DND-41 (cell line): ENCODE measurements around the gene RPH3AL.

Source experiments
- ATAC-seq: fragments of 200-7000 bp; cut with Tn5 transposase; 3 replicates; pipeline ENCODE4 v1.9.1; 2021; ENCODE audit warnings: low read depth; ENCODE audit not compliant: insufficient read depth
- DNase-seq: peaks from one replicate; pipeline ENCODE4 v3.0.0-alpha.2; 2020
- H2AFZ ChIP-seq: 2 replicates; pipeline ENCODE4 v1.6.0; 2012; ENCODE audit warnings: low read depth, low read length
- H3K27ac ChIP-seq: 2 replicates; pipeline ENCODE4 v1.5.1; 2012; ENCODE audit warnings: low read length, inconsistent platforms
- H3K27me3 ChIP-seq: fragments of 200-600 bp; sonication (generic); 2 replicates; pipeline ENCODE4 v1.6.0; 2012; ENCODE audit warnings: low read length, mild to moderate bottlenecking, inconsistent platforms; ENCODE audit not compliant: insufficient read depth, poor library complexity
- H3K36me3 ChIP-seq: 2 replicates; pipeline ENCODE4 v1.5.1; 2012; ENCODE audit warnings: low read length, inconsistent platforms; ENCODE audit not compliant: insufficient read depth
- H3K4me1 ChIP-seq: 2 replicates; pipeline ENCODE4 v1.5.1; 2012; ENCODE audit warnings: mild to moderate bottlenecking, low read length; ENCODE audit not compliant: insufficient read depth
- H3K4me2 ChIP-seq: 2 replicates; pipeline ENCODE4 v1.6.0; 2012; ENCODE audit warnings: mild to moderate bottlenecking, moderate library complexity, low read length, inconsistent platforms; ENCODE audit not compliant: insufficient read depth
- H3K4me3 ChIP-seq, 2 experiments: fragments of 200-600 bp in 1 of 2; shearing (Covaris generic) in 1 of 2; 2 replicates each; pipeline ENCODE4 v1.5.1; 2012 to 2016; ENCODE audit warnings: inconsistent platforms in 2 of 2, low read length in 2 of 2, mild to moderate bottlenecking in 2 of 2, low read depth in 1 of 2, moderate library complexity in 1 of 2
- H3K79me2 ChIP-seq: 2 replicates; pipeline ENCODE4 v1.6.0; 2012; ENCODE audit warnings: low read length, inconsistent platforms; ENCODE audit not compliant: insufficient read depth
- H3K9ac ChIP-seq: 2 replicates; pipeline ENCODE4 v1.6.0; 2012; ENCODE audit warnings: low read depth, mild to moderate bottlenecking, inconsistent platforms, low read length, moderate library complexity
- H3K9me3 ChIP-seq: 2 replicates; pipeline ENCODE4 v1.5.1; 2012; ENCODE audit warnings: low read length, moderate library complexity, mild to moderate bottlenecking, inconsistent platforms; ENCODE audit not compliant: insufficient read depth, severe bottlenecking
- H4K20me1 ChIP-seq: 2 replicates; pipeline ENCODE4 v1.6.0; 2012; ENCODE audit warnings: low read length; ENCODE audit not compliant: insufficient read depth
- EZH2 ChIP-seq: IDR thresholded peaks from 3 replicates; pipeline ENCODE4 v1.6.1; 2012; ENCODE audit warnings: borderline replicate concordance, low read depth, mild to moderate bottlenecking, moderate library complexity, low read length, inconsistent platforms; ENCODE audit not compliant: severe bottlenecking
- TF ChIP-seq, protein P1 (sequence below): IDR thresholded peaks from 2 replicates; pipeline ENCODE4 v1.5.1; 2012; ENCODE audit warnings: borderline replicate concordance, low read length, moderate library complexity, mild to moderate bottlenecking; ENCODE audit not compliant: poor library complexity, severe bottlenecking; ENCODE audit errors: extremely low read depth

Gene RPH3AL

GRCh38 chr17:282912-283882, 69.4 kb downstream of the RPH3AL start:
- Histone ChIP-seq H3K9me3 (no peaks in the 10 kb centered on the region), H3K27me3 (peaks cover 16% of the 10 kb centered on the region), H3K4me2 (no peak overlapping the region), H3K4me1 (no peaks in the 10 kb centered on the region), H3K79me2 (no peaks in the 10 kb centered on the region), H4K20me1 (peaks cover 4% of the 10 kb centered on the region; the same call in 1 of the 2 replicates), H3K9ac (no peak overlapping the region), H3K4me3 (no peak overlapping the region), H2AFZ (no peak overlapping the region), H3K27ac (no peak overlapping the region), H3K36me3 (no peaks in the 10 kb centered on the region)
- ATAC-seq = no peak
- TF ChIP-seq, protein P1, sequence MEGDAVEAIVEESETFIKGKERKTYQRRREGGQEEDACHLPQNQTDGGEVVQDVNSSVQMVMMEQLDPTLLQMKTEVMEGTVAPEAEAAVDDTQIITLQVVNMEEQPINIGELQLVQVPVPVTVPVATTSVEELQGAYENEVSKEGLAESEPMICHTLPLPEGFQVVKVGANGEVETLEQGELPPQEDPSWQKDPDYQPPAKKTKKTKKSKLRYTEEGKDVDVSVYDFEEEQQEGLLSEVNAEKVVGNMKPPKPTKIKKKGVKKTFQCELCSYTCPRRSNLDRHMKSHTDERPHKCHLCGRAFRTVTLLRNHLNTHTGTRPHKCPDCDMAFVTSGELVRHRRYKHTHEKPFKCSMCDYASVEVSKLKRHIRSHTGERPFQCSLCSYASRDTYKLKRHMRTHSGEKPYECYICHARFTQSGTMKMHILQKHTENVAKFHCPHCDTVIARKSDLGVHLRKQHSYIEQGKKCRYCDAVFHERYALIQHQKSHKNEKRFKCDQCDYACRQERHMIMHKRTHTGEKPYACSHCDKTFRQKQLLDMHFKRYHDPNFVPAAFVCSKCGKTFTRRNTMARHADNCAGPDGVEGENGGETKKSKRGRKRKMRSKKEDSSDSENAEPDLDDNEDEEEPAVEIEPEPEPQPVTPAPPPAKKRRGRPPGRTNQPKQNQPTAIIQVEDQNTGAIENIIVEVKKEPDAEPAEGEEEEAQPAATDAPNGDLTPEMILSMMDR = no peak
- no peak for TF ChIP-seq EZH2
- DNase-seq = no peak

DNA sequence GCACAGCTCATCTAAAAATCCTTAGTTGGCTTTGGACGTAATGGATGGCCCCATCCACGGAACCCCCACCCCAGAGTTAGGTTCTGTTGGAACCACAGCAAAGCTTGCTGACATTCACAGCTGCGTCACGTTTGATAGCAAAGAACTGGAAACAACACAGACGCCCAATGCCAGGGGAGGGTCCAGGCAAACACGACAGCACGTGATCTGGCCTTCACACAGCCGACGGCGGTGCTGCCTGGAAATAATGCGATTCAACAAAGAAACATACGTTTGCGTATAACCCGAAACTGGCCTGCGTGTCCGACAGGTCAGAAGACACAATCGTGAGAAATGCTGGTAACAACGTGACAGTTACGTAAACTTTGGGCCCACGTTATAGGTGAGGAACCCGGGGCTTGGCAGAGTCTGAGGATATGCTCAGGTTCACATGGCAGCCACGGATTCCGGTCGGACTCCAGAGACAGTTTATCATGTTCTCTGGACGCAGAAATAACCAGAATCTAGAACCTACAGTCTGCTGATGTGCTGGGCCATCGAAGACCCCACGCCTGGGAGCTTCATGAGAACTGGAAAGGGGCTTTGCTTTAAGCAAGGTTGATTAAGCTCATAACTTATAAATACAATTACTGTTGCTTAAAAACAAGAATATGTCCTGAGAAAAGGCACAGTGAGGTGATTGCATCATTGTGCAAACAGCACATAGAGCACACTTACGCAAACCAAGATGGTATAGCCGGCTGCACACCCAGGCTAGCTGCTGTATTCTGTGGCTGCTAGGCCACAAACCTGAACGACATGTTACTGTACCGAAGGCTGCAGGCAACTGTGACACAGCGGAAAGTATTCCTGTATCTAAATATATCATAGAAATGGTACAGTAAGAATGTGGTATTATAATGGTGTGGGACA, 70.4 kb downstream of the RPH3AL start:
- no peaks in the 10 kb centered on the region for H3K36me3 ChIP-seq
- H3K4me3 ChIP-seq = no peak overlapping the region
- H2AFZ ChIP-seq = no peak overlapping the region
- peaks cover 4% of the 10 kb centered on the region; the same call in 1 of the 2 replicates for H4K20me1 ChIP-seq
- no peak overlapping the region for H3K27ac ChIP-seq
- TF ChIP-seq EZH2 = no peak
- TF ChIP-seq, protein P1 = no peak
- H3K9ac ChIP-seq = no peak overlapping the region
- no peaks in the 10 kb centered on the region for H3K4me1 ChIP-seq
- no peak overlapping the region for H3K4me2 ChIP-seq
- DNase-seq = no peak
- no peaks in the 10 kb centered on the region for H3K9me3 ChIP-seq
- H3K27me3 ChIP-seq = peaks cover 16% of the 10 kb centered on the region
- H3K79me2 ChIP-seq = no peaks in the 10 kb centered on the region
- no peak for ATAC-seq

GRCh38 chr17:281365-281999, 71.1 kb downstream of the RPH3AL start:
- DNase-seq = no peak
- ATAC-seq = no peak
- no peak for TF ChIP-seq EZH2
- TF ChIP-seq, protein P1 = no peak
- no peaks in the 10 kb centered on the region for H3K9me3 ChIP-seq
- no peak overlapping the region for H3K4me3 ChIP-seq
- H3K79me2 ChIP-seq = no peaks in the 10 kb centered on the region
- H3K27ac ChIP-seq = no peak overlapping the region
- H3K4me2 ChIP-seq = no peak overlapping the region
- H2AFZ ChIP-seq = no peak overlapping the region
- peaks cover 4% of the 10 kb centered on the region; the same call in 1 of the 2 replicates for H4K20me1 ChIP-seq
- H3K36me3 ChIP-seq = no peaks in the 10 kb centered on the region
- H3K27me3 ChIP-seq = peaks cover 16% of the 10 kb centered on the region
- H3K9ac ChIP-seq = no peak overlapping the region
- no peaks in the 10 kb centered on the region for H3K4me1 ChIP-seq
